Stimulated activated CD4-positive, alpha-beta T cell treated with anti-CD3 and anti-CD28 coated beads, TNF-alpha, amount 100 ng/mL, for 1 hour (primary cell): ENCODE data around the gene NADSYN1.

Source experiments
- DNase-seq, 3 donors: peaks; one replicate each; pipeline ENCODE4 v3.0.0-alpha.2; 2020; ENCODE audit warnings: low read depth in 3 of 3, low spot score in 1 of 3

The NADSYN1 gene

DNA sequence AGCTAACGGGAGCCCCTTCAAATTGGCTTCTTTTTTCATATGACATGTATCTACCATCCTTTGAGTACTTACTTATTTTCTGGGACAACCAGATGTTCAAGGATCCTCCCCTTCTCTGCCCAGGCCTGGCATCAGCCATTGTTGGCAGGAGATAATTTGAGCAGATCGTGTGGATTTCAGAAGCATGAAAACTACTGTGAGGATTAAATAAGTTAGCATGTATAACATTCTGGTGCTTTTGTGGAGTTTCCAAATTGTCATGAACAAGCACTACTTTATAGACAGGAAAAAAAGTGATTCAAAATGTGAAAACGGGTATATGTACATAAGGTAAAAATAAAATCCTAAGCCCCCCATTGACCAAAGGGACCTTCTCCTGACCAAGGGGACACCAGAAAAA, 2.1 kb upstream of the NADSYN1 start:
- DNase-seq: no peak

DNA sequence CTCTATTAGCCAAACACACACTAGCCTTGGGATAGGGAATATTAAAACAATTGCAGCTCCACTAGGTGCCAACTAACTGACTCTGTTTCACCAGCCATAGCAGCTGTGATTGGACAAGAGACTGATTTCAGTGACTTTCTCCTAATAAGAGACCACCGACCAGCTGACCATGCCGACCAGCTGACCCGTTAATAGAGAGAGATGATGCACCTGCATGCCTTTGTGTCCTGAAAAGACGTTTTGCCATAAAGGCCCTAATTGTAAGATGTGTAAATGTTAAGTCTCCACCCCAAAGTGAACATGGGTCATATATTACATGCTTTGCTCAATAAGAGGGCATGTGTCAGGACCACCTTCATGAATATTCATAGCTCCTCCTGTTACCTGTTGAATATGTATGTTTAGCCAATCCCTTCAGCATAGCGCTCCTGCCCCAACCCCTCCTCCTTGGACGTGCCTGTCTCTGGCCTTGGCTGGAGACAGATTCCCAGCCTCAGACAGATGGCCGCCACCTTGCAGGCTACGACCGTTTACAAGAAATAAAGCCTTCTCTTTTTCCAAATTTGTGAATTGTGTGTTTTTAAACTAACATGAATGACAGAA, 1.3 kb upstream of the NADSYN1 start:
- DNase-seq: no peak

DNA sequence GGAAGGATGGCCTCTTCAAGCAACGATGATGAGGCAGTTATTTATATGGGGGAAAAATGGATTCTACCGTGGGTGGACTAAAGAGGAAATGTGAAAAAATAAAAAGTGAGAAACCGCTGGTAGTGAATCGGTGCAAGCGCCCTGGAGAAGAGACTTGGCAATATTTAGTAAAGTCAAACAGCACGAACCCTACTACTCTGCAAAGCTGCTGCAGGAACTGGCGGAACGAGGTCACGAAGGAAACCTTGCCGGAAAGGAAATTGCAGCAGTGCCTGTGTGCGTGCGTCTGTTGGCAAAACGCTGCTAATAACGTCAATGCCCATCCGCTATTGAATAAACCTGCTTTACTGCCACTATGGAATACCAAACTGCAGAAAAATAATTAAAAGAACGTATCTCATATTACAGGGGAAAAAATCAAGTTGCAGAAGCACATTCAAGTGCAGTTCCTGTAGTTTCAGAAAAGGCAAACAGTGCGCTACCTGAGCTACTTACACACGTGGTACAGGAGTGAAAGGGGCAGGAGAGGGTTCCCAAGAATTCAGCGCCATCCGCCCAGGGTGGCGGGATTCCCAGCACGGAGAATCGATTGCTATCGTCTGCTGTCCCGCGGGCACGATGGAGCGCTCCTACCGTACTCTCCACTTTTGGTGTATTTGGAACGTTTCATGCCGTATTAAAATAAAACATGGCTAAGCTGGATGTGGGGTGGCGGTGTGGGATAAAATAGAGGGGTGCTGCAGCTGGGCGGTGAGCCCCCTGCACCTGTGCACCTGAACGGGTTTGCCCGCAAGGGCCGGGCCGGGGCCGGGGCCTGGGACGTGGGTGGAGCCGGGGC, 585 bp upstream of the NADSYN1 start:
- peak in 2 of 3 donors; percentile 15 to 16 for DNase-seq

DNA sequence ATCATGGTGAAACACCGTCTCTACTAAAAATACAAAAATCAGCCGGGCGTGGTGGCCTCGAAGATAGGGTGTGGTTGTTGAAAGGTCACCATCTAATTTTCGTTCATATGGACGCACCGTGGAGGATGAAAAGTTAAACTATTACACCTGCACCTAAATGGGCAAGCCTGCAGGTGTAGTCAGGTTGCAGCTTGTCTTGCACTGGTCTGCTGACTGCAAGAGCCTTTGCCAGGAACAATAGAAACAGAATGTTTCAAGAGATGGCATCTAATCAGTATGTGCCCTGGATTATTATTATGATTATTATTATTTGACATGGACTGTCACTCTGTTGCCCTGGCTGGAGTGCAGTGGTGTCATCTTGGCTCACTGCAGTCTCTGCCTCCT, 908 bp downstream of the NADSYN1 start:
- no peak for DNase-seq

DNA sequence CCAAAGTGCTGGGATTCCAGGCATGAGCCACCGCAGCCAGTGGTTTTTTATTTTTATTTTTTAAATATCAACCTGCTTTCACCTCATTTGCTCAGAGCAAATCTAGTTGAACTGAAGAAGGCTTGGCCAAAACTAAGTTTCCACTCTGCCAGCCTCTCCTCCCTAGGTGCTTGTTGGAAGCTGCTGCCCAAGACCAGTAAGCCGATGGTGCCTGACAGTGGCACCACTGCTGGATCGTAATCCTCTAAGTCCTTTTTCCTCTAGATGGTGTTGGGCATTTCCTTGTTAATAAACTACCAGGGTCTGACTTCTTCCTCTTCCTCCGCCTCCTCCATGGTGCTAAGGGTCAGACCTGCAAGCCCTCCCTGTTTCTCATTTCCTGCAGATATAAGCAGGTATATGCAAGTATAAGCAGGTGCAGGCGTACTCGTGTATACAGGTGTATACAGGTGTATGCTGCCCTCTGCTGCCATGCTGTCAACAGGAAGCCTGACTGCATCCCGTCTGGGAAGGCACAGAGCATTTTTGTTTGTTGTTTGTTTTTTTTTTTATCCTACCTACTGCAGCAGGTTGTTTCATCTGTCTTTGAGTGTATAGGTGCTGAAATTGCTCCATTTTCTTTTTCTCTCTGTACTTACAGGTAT, 1.6 kb downstream of the NADSYN1 start:
- no peak for DNase-seq

DNA sequence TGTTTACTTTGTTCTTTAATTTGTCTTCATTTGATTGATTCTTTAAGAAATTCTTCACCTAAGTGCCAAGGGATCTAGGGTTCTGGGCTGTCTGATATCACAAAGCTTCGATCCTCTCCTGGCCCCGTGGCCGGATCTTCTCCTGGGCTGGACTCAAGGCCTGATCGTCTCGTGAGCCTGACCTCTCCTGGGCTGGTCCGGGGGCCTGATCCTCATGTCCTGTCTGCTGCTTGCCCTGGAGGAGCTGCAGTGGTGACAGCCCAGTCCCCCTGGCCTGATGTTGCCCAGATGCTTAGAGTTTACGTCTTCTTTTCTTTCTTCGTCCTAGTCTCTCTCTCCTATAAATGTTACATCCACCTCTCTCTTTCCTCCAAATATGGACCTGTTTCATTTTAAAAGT, 3.3 kb downstream of the NADSYN1 start:
- DNase-seq: no peak

DNA sequence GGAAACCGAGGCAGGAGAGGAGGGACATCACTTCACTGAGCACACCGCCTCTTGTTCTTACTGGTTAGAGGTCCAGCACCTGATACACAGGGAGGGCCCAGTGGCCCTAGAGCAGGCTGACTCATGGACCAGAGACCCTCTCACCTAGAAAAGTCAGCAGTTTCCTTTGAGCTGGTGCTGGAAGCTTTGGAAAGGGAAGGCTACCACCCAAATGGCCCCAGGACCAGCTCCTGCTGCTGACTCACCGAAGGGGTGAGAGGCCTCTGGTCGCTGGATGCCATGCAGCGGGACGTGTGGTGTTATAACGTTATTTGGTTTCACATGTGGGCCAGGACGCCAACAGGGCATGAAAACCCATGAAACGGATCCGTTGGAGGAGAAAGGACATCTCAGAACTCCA, 3.8 kb downstream of the NADSYN1 start:
- no peak for DNase-seq

DNA sequence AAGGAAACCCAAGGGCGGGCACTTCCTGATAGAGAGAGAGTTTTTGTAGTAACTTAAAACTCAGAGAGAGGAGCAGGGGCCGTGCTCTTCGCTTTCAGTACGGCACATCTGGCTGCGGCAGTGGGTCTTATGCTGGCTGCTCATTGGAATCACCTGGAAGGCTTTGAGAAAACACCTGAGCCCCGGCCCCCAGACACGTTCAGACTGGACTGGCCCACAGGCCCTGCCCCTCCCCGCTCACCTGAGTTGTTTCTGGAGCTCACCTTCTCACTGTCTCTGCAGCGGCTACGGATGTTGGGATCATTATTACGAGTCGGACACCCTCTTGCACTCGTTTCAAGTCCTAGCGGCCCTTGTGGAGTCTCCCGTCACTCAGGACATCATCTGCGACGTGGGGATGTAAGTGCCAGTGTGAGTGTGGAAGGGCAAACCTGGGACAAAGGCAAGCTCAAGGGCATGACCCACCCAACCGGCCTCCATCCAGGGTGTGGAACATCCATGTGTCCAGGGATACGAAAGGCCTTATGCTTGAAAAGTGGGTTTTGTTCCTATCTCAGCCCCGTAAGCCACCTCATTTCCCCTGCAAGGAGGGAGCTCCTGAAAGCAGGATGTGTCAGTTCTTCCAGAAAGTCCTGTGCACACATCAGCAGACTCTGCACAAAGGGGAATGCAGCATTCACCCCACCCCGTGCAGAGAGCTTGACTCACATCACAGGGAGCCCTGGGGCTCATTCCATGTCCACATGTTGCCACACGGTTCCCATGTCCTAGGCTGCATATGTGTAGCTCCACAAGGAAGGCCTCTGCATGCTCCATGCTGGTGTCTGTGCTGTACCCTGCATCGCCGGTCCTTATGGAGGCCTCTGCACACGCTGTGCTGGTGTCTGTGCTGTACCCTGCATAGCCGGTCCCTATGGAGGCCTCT, 5.4 kb downstream of the NADSYN1 start:
- no peak for DNase-seq

DNA sequence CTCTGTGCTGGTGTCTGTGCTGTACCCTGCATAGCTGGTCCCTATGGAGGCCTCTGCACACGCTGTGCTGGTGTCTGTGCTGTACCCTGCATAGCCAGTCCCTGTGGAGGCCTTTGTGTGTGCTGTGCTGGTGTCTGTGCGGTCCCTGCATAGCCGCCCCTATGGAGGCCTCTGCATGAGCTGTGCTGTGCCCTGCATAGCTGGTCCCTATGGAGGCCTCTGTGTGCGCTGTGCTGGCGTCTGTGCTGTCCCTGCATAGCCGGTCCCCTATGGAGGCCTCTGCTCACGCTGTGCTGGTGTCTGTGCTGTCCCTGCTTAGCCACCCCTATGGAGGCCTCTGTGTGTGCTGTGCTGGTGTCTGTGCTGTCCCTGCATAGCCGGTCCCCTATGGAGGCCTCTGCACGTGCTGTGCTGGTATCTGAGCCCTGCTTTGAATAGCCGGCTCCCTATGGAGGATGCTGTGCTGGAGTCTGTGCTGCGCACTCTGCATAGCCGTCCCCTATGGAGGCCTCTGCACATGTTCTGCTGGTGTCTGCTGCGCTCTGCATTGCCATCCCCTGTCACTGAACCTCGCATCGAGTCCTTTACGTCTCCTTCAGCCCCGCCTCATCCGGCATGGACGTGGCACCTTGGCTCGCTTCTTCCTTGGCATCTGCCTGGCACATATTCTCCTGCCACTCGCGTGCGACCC, 6.2 kb downstream of the NADSYN1 start:
- no peak for DNase-seq

DNA sequence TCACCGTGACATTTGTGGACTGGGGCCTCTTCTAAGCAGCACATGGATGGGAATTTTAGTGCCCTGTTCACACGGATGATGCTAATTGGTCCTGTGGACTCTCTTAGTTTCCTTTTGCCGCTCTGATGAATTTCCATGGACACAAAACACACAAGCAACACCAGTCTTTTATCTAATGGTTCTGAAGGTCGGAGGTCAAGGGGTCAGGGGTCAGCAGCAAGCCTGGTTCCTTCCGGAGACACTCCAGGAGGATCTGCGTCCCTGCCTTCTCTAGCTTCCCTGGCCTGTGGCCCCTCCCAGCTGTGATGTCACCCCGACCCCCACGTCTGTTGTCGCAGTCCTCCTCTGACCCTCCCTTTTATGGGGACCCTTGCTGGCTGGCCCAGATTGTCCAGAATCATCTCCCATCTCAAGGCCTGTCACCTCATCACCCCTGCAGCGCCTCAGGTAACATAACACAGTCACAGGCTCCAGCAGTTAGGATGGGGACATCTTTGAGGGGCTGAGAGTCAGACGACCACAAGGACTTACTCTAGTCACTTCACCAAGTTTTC, 6.8 kb downstream of the NADSYN1 start:
- DNase-seq: no peak

DNA sequence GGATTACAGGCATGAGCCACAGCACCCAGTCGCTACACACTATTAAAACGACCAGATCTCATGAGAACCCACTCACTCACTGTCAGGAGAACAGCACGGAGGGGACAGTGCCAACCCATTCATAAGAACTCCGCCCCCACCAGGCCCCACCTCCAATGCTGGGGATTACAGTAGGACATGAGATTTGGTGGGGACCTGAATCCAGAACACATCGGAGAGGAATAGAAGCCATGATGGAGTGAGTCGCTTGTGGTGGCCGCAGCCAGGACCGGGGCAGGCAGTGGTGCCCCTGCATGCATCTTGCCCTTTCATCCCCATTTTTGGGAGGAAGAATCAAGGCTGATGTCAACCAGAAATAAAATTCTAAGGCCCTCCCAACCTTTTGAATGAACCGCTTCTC, 8.7 kb downstream of the NADSYN1 start:
- no peak for DNase-seq

DNA sequence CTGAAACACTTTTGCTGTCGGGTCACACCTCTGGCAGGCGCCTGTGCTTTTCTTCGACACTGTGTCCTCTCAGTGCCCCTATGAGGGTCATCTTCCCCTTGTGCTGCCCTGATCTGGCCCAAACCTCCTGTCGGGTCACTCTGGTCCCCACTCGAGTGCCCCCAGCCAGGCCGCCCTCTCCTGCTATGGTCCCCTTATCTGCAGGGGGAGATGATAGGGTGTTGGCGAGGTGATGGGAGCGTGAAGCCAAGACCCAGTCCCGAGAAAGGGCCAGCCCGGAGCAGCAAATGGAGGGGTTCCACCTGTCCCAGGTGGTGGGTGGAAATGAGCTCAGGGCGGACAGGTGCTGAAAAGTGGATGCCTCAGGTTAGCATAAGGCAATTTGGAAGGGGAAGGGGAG, 9.7 kb downstream of the NADSYN1 start:
- DNase-seq: no peak

DNA sequence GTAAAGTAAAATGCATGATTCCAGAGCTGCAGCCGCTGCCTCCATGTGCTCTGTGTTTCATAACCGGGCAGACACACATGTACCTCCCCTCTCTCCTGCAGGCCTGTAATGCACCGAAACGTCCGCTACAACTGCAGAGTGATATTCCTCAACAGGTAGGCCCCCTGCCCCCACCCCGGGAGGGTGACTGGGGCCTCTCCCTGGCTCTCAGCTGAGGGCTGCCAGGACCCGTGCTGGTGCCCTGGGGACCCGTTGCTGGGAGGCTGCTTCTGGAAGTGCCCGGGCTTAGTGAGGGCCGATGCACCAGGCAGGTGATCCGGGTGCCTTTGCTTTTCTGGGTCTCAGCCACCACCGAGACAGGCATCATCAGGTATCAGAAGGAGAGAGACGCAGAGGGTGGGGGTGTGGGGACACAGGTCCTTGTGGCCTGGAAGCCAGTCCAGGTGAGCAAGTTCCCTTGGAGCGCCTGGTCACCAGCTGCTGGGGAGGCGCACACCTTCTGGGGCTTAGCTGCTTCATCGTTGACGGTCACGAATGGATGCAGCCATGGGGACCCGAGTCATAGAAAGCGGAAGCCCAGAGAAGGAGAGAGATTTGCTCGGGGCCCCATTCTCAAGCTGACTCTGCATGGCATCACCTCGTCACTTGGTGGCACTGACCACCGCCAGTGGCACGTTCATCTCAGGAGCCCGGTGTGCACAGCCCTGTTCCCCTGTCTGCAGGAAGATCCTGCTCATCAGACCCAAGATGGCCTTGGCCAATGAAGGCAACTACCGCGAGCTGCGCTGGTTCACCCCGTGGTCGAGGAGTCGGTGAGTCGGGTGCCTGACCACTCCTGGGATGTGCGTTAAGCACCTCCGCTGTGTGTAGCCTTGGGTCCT, 10.6 kb downstream of the NADSYN1 start:
- no peak for DNase-seq

DNA sequence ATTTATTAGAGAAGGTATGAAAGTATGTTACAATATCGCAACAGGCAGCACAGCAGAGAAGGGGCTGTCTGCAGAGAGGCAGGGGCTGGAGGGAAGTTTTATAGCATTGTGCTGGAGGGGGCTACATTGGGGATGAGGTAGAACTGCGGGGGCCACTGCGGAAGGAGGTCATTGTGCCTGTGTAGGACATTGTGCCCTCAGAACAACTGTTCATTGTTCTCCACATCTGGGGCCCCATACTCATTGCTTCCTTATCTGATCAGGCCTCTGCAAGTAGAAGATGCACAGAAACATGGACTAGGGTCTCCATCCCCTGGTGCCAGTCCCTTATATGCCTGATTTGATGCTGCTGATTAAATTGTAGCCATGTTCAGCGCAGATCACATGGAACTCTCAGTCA, 12.1 kb downstream of the NADSYN1 start:
- DNase-seq: no peak

DNA sequence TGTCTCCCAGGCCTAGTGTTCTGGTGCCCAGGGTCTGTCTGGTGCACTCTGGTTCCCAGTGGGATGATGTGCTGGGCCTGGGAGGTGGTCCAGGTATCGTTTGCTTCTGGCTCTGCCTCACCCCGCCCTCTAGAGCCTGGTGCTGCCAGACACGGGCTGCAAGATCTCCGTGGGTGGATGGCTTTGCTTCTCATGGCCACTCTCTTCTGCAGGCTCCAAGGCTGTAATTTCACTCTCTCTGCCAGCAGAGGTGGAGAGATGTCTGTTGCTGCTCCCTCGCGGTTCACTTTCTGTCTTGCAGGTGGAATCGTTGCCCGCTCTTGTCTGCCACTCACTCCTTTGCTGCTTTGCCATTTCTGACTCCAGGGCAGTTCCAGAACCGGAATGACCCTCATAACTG, 13.4 kb downstream of the NADSYN1 start:
- no peak for DNase-seq

DNA sequence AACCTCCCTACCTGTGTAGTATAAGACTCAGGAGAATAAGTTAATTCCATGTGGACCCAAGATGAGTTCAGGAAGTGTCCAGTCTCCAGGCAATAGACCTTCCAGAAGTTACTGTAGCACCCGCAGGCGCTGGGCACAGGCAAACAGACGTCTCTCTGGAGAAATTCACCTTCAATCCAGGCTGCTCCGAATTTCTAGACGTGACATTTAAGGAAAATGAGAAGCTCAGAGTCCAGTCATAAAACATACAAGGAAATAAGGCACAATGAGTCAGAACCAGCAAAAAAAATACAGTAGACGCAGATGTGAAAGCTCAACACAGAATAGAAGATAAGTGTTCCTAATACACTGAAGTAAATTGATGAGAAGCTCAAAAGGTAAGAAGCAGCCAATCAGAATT, 14.2 kb downstream of the NADSYN1 start:
- DNase-seq: no peak

DNA sequence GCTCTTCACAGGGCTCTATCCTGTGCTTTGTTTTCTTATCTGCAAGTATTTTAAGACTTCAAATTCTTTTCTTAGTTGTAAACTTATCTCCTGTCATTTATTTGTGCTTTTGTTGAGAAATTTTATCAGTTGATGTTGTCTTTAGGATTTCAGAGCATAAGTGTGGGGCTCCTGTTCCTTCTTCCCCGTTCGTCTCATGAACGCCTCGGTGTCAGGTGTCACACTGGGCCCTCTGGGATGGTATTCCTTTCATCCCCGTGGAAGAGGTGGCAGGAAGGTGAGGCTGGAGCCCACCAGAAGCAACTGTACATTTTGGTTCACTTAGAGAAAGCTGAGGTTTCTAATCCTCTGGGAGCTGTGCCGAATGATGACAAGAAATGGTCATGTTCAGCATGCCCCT, 17.9 kb downstream of the NADSYN1 start:
- no peak for DNase-seq

DNA sequence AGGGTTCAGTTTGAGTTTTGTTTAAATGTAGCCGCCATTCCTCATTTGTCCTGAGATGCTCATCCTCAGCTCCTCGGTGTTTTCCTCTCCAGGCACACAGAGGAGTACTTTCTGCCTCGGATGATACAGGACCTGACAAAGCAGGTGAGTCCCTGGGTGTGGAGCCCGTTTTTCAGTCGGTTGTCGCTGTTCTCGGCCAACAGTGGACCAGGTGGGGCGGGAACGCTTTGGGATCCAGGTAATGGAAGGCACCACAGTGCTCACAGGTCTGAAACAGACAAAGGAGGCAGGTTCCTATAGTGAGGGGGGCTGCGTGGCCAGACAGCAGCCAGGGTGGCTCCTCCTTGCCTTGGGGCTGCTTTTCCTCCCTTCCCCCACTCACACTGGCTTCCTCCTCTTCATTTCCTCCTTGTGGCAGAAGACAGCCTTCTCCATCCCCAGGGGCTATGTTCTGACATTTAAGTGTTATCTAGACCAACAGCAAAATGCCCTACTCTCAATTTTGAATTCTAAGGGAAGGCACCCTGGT, 19.4 kb downstream of the NADSYN1 start:
- DNase-seq: no peak
